ENCODE measurements around the gene POLR1E.

POLR1E gene

GRCh38 chr9:37540634-37541033, 54.9 kb downstream of the POLR1E start:
- TF ChIP-seq, protein P1, sequence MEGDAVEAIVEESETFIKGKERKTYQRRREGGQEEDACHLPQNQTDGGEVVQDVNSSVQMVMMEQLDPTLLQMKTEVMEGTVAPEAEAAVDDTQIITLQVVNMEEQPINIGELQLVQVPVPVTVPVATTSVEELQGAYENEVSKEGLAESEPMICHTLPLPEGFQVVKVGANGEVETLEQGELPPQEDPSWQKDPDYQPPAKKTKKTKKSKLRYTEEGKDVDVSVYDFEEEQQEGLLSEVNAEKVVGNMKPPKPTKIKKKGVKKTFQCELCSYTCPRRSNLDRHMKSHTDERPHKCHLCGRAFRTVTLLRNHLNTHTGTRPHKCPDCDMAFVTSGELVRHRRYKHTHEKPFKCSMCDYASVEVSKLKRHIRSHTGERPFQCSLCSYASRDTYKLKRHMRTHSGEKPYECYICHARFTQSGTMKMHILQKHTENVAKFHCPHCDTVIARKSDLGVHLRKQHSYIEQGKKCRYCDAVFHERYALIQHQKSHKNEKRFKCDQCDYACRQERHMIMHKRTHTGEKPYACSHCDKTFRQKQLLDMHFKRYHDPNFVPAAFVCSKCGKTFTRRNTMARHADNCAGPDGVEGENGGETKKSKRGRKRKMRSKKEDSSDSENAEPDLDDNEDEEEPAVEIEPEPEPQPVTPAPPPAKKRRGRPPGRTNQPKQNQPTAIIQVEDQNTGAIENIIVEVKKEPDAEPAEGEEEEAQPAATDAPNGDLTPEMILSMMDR (IDR thresholded peaks at IDR 0.05; ENCODE audit: insufficient read depth, missing control alignments), result no peak
- FAIRE-seq (no peak), DNase-seq (ENCODE audit: insufficient read length, low spot score) (no peak)

DNA sequence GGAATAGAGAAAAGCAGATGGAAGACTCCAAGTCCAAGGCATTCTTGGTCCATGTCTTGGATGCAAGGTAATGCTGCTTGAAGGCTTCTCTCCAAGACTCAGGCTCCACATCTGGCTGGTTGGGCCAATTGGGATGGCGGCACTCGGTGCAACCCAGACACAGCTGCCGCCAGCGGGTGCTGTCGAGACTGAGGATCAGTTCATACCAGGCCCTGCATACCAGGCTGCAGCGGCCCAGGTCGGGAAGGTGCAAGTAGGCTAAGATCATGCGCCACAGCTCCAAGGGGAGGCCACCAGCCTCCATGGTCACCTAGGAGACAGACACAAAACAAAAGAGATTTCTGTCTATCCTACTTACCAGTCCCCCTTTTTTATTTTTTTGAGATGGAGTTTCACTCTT, 55.7 kb downstream of the POLR1E start:
- TF ChIP-seq, protein P1 (IDR thresholded peaks at IDR 0.05; ENCODE audit: insufficient read depth, missing control alignments), result no peak
- DNase-seq (ENCODE audit: insufficient read length, low spot score), result no peak
- no peak for FAIRE-seq

DNA sequence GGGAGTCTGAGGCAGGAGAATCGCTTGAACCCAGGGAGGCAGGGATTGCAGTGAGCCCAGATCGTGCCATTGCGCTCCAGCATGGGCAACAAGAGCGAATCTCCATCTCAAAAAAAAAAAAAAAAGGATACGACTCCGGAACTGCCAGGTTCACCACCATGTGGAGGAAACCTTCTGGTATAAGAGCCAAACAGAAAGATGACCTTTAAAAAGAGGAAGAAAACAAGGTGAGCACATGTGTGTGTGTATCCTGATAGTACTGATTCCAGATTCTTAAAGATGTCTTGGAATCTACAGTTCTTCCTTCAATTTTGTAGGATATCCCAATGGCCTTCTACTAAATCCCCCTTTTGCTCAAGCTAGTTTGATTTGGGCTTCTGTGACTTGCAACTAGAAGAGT, 56.7 kb downstream of the POLR1E start:
- FAIRE-seq, result no peak
- DNase-seq (ENCODE audit: insufficient read length, low spot score), result no peak
- TF ChIP-seq, protein P1 (IDR thresholded peaks at IDR 0.05; ENCODE audit: insufficient read depth, missing control alignments), result no peak

DNA sequence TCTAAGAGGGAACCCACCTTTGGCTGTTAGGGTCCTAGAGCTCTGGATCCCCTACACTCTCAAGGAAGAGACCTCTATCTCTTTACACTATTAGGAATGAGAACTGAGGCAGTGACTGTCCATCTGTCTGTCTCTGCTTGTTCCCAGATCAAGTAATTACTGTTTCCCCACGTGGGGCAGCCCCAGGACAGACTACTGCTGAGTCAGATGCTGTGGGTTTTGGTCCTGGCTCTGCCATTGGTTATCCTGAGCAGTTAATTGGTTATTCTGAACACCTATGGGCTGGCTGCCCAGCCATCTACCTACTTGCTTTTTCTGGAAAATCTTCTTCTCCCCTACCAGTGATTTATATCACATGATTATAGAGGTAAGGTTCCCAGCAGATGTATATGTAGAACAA, 57.1 kb downstream of the POLR1E start:
- DNase-seq (ENCODE audit: insufficient read length, low spot score), result no peak
- TF ChIP-seq, protein P1 (IDR thresholded peaks at IDR 0.05; ENCODE audit: insufficient read depth, missing control alignments), result no peak
- no peak for FAIRE-seq

DNA sequence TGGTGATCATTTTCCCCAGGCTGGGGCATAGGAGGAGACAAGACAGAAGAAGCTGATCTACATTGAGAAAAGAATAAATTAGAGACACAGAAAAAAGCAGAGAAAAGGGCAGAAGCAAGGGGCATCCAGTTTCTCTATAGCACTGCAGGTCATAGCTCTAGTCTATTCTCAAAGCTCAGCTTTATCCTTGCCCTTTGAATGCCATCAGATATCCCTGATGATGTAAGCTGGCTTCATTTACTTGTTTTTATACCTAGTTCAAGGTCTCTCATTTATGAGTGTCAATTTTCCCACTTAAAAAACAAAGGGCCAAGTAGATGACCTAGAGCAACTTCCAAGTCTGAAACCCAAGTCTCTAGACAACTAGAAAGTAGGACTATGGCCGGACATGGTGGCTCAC, 57.7 kb downstream of the POLR1E start:
- TF ChIP-seq, protein P1 (IDR thresholded peaks at IDR 0.05; ENCODE audit: insufficient read depth, missing control alignments), result no peak
- FAIRE-seq (no peak), DNase-seq (ENCODE audit: insufficient read length, low spot score) (no peak)

GRCh38 chr9:37547328-37547878, 61.7 kb downstream of the POLR1E start:
- FAIRE-seq (no peak), DNase-seq (ENCODE audit: insufficient read length, low spot score) (no peak)
- TF ChIP-seq, protein P1 (IDR thresholded peaks at IDR 0.05; ENCODE audit: insufficient read depth, missing control alignments), result no peak

DNA sequence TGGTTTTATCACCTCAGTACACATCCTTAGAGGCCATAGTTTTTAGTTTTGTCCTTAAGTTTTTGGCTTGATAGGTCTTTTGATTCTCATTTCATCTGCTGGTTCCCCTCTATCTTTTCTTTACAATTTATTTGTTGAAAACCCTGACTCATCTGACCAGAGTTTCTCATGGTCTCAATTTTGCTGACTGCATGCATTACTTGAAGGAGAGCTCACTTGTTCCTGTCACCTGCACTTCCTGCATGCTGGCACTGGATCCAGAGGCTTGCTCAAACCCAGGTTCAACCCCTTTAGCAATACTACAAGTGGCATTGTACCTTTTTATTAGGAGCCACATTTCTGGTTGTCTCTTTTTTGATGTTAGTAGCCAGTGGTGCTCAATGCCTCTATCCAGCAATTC, 63.8 kb downstream of the POLR1E start:
- TF ChIP-seq, protein P1 (IDR thresholded peaks at IDR 0.05; ENCODE audit: insufficient read depth, missing control alignments), result no peak
- DNase-seq (ENCODE audit: insufficient read length, low spot score) (no peak), FAIRE-seq (no peak)

All from D721Med (cell line).